ENCODE measurements around the gene TPRA1.

The TPRA1 gene

GRCh38 chr3:127590593-127591465 is at the start of gene TPRA1:
Gene TPRA1 (minus strand): TSS chr3:127590733. CDS start chr3:127580146, 10,587 bp downstream.
- peak; percentile 97 for DNase-seq (ENCODE audit: low read depth)

DNA sequence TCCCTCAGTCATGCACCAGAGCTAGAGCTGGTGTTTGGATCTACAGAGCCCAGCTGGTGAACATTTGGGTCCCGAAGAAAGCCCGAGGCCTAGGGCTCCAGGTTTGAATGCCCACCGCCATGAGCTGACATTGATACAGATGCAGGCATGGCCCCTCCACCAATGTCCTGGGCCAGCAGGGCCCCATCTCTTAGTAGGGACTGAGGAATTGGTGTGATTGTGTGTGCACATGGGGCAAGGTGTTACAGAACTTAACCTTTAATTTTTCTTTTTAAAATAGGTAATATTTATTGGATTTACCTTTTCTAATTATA is 49.5 kb upstream of the TPRA1 start:
- DNase-seq (ENCODE audit: low read depth), result no peak

DNA sequence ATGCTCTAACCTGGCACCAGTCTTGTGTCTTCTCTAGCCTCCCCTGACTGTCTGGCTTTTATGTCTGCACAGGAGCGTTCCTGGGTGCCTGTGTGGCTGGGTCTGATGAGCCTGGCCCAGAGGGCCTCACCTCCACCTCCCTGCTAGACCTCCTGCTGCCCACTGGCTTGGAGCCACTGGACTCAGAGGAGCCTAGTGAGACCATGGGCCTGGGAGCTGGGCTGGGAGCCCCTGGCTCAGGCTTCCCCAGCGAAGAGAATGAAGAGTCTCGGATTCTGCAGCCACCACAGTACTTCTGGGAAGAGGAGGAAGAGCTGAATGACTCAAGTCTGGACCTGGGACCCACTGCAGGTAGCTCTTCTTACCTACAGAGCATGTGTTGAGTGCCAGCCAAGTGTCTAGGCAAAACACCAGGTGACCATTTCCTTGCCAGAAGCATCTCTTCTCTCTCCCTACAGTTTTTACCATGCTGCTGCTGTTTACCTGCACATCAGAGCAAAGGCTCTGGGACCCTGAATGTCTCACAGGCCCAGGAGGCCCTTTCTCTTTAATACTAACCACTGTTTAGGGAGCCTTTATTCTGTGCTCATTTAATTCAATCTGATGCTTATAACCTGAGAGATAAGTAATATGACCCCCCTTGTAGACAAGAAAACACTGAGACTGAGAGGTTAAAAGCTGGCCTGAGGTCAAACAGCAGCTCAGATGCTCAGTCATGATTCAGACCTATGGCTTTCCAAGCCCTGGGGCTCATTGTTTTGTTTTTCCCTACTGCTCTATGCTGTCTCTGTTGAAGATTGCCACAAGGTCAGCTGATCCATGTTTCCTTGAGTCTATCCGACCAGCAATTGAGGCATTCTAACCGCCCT is 48.9 kb upstream of the TPRA1 start:
- no peak for DNase-seq (ENCODE audit: low read depth)

DNA sequence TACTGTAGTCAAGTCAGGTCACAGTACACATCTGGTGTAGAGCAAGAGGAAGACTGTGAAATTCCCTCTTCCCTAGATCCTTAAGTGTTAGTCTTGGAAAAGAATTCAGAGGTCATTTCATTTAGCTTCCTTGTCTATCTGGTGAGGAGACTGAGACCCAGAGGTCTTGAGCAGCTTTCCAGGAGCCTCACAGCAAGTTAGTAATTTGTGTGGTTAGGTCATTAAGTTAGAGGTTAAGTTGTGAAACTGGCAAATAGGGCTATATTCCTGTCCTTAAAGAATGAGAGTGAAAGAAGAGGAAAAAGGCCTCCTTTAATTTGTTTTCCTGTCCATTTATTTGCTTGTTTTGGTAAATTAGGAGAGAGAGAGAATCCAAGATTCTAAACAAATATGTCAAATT is 47.4 kb upstream of the TPRA1 start:
- no peak for DNase-seq (ENCODE audit: low read depth)

GRCh38 chr3:127637546-127637945 is 47.0 kb upstream of the TPRA1 start:
- no peak for DNase-seq (ENCODE audit: low read depth)

GRCh38 chr3:127634653-127635052 is 44.1 kb upstream of the TPRA1 start:
- DNase-seq (ENCODE audit: low read depth), result no peak

DNA sequence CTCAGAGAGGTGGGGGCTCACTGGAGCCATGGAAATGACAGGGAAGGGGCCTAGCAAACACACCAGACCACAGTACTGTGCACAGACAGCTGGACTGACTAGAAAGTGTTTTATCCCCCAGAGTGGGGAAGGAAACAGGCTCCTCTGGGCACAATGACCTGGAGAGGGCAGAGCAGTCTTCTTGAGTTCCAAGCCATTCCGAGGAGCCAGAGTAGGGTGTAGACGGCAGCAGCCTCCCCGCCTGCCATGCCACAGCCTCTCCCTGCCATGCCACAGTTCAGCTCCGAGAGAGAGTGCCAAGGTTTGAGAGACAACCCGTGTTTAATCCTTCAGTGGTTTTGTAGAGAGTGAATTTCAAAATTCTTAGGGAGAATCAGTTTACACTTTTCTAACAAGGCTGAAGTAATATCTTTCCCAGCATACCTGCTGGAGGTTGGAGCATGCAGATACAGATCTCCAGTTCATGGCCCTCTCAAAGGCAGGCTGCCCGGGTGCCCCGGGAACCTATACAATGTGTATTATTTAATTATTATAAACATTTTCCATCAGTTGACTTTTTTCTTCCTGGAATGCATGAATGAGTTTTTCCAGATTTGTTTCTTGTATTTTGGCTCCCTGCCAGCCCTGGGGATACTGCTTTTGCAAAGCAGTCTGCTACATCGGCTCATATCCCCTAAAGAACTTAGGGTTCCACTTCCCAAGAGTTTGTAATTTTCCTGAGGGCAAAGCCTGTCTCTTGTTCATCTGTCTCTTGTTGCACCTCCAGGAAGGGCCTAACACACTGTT is 41.7 kb upstream of the TPRA1 start:
- no peak for DNase-seq (ENCODE audit: low read depth)

DNA sequence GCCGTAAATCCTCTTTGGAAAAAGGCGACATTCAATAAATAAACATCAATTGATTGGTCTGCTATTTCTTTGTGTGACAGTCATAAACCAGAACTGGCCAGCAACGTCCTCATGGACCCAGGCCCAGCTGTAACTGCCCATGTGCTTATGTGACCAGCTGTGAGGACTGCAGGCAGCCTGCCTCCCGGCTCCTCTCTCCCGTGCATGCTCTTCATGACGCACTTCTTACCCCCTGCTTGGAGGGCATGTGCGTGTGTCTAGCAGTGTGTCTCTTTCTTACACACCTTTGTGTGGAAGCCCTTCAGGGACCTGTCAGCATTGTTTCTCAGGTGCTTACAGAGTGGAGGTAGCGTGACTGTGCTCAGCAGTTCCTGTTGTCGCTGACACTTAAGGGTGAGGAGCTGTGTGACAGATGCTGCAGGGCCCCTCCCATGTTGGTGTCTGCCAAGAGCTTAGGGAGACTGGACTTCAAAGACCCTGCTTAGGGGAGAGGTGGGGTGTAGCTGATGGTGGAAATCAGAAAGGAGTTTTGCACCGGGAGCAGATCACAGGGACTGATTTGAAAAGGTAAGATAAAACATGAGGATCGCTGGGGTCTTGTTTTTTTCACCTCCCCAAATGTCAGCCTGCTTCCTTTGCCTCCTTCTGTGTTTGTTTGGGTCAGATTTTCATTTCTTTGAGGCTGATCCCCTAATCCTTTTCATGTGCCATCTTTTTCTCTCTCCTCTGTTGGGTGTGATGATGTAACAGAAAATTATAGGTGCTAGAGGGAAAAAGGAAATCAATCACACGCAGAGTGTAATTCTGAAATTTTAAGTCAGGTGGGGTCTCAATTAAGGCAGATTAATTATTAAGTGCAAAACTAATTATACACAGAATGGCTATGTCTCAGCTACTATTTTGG is 40.5 kb upstream of the TPRA1 start:
- DNase-seq (ENCODE audit: low read depth), result no peak

GRCh38 chr3:127629467-127630403 is 39.2 kb upstream of the TPRA1 start:
- DNase-seq (ENCODE audit: low read depth), result no peak

GRCh38 chr3:127628788-127629466 is 38.4 kb upstream of the TPRA1 start, which contains the start of gene PODXL2:
Gene PODXL2 (plus strand): TSS chr3:127629185. CDS start chr3:127629220, 35 bp downstream.
- peak; percentile 5 for DNase-seq (ENCODE audit: low read depth)

GRCh38 chr3:127628426-127628787 is 37.9 kb upstream of the TPRA1 start:
- DNase-seq (ENCODE audit: low read depth), result no peak

DNA sequence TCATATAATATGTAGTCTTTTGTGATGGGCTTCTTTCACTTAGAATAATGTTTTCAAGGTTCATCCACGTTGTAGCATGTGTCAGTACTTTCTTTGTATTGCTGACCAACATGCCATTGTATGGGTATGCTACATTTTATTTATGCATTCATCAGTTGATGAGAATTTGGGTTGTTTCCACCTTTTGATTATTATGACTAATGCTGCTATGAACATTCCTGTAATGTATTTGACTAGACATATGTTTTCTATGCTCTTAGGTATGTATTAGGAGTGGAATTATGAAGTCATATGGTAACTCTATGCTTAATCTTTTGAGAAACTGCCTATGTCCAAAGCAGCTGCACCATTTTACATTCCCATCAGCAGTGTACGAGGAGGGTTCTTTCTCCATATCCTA is 35.3 kb upstream of the TPRA1 start:
- DNase-seq (ENCODE audit: low read depth), result no peak

DNA sequence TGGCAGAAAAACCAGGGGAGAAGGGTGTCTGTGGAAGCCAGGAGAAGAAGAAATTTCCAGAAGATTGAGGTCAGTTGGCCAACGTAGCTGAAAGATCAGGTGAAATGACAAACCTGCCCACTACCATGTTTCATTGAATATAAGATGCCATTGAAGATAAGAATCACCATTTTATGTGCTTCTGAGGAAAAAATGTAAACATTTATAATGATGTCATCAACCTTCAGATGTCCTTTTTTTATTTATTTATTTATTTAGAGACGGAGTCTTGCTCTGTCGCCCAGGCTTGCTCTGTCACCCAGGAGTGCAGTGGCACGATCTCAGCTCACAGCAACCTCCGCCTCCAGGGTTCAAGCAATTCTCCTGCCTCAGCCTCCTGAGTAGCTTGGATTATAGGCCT is 33.5 kb upstream of the TPRA1 start:
- no peak for DNase-seq (ENCODE audit: low read depth)

DNA sequence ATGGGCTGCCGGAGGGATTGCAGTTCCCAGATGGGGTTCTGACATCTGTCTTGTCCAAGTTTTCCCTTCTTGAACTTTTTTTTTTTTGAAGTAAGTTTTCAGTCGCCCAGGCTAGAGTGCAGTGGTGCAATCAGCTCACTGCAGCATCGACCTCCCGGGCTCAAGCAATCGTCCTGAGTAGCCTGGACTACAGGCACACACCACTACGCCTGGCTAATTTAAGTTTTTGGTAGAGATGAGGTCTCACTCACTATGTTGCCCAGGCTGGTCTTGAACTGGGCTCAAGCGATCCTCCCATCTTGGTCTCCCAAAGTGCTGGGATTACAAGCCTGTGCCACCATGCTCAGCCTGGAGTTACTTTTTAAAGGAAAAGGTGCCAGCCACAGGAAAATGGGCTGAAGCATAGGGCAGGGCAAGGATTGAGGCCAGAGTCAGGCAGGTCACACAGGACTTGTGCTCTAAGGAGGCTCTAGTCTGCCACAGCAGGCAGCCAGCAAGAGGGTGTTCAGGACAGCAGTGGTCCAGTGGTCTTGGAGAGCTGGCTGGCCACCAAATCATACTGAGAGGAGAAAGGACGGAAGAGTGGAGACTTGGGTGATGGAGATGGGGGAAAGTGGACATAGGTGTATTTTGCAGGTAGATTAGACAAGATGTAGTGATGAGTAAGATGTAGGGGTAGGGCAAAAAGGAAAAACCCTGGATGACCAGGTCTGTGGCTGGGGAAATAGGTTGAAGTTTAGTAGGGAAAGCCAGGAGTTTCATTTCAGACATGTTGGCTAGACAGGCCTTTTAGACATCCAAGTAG is 32.4 kb upstream of the TPRA1 start:
- DNase-seq (ENCODE audit: low read depth), result no peak

DNA sequence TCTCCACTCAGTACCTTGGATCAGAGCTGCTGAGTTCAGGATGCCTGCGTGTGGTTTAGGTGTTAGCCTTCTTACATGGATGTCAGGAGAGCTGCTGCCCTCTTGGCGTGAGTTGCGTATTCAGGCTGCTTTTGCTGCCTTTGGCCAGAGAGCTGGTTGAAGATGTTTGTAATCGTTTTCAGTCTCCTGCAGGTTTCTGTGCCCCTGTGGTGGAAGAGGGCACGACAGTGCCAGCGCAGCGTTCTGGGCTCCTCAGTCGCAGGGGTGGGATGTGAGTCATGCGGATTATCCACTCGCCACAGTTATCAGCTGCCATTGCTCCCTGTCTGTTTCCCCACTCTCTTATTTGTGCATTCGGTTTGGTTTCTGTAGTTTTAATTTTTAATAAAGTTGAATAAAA is 31.5 kb upstream of the TPRA1 start:
- no peak for DNase-seq (ENCODE audit: low read depth)

- no peak for DNase-seq (ENCODE audit: low read depth)
Observed at GRCh38 chr3:127620637-127621375, 30.3 kb upstream of the TPRA1 start.

GRCh38 chr3:127618891-127619290 is 28.4 kb upstream of the TPRA1 start:
- DNase-seq (ENCODE audit: low read depth), result no peak

All from fibroblast of the conjunctiva (primary cell).